HL-60 (cell line): Measurements from ENCODE around the gene RNF166.

ENCODE experiments used
- CTCF ChIP-seq: IDR thresholded peaks from one replicate; pipeline ENCODE4 v1.5.1; 2011; ENCODE audit warnings: low read length, control low read depth, inconsistent platforms; ENCODE audit not compliant: insufficient read depth
- GABPA ChIP-seq: IDR thresholded peaks from 2 replicates; pipeline ENCODE4 v1.6.1; 2012; ENCODE audit warnings: low read depth
- POLR2AphosphoS5 ChIP-seq: IDR thresholded peaks from 2 replicates; pipeline ENCODE4 v1.6.1; 2012; ENCODE audit warnings: low read depth
- SPI1 ChIP-seq: IDR thresholded peaks from 2 replicates; pipeline ENCODE4 v1.6.1; 2012; ENCODE audit warnings: low read depth, mild to moderate bottlenecking, borderline replicate concordance

GRCh38 chr16:88653101-88653500, 53.1 kb downstream of the RNF166 start:
- no peak for TF ChIP-seq CTCF
- TF ChIP-seq SPI1, result no peak
- TF ChIP-seq POLR2AphosphoS5, result no peak
- no peak for TF ChIP-seq GABPA
